AG04449 (cell line): Measurements from ENCODE around the gene OXCT2.
A peak's percentile ranks its signal among the peaks of the same experiment; 100 is the strongest.
"Not testable (repeated sequence)": the region's sequence is repeated elsewhere in the genome, so short reads cannot be mapped to it uniquely, and the experiment has no call there.

ENCODE experiments used
- CTCF ChIA-PET: fragments of 350-600 bp; formaldehyde crosslinking; extraction: SDS; loops from one replicate; lab custom pipeline; 2021; ENCODE audit warnings: antibody characterized with exemption; lab: Yijun Ruan, JAX
- POLR2A ChIA-PET: fragments of 400-600, 350-600 bp; formaldehyde crosslinking; extraction: SDS; loops from one replicate; lab custom pipeline; 2020; ENCODE audit warnings: antibody characterized with exemption, inconsistent platforms; lab: Yijun Ruan, JAX
- DNase-seq: peaks from one replicate; pipeline ENCODE4 v3.0.0-alpha.2; 2010; ENCODE audit warnings: low read depth, low spot score
- H3K4me3 ChIP-seq: 2 replicates; pipeline ENCODE4 v1.5.1; 2011; ENCODE audit warnings: low read depth, mild to moderate bottlenecking, control low read depth, low read length
- CTCF ChIP-seq: IDR thresholded peaks from one replicate; pipeline ENCODE4 v1.5.1; 2011; ENCODE audit warnings: mild to moderate bottlenecking, moderate library complexity, low read length, control low read depth, inconsistent platforms; ENCODE audit not compliant: insufficient read depth; ENCODE audit errors: missing control alignments

OXCT2 gene

GRCh38 chr1:39771022-39771532 is at the start of gene OXCT2:
Gene OXCT2 (minus strand): TSS chr1:39771348. CDS start chr1:39771255, 93 bp downstream.
- CTCF ChIA-PET, POLR2A ChIA-PET, DNase-seq: not testable (repeated sequence)
- H3K4me3 ChIP-seq: peak within 1 kb of the TSS; percentile 48

DNA sequence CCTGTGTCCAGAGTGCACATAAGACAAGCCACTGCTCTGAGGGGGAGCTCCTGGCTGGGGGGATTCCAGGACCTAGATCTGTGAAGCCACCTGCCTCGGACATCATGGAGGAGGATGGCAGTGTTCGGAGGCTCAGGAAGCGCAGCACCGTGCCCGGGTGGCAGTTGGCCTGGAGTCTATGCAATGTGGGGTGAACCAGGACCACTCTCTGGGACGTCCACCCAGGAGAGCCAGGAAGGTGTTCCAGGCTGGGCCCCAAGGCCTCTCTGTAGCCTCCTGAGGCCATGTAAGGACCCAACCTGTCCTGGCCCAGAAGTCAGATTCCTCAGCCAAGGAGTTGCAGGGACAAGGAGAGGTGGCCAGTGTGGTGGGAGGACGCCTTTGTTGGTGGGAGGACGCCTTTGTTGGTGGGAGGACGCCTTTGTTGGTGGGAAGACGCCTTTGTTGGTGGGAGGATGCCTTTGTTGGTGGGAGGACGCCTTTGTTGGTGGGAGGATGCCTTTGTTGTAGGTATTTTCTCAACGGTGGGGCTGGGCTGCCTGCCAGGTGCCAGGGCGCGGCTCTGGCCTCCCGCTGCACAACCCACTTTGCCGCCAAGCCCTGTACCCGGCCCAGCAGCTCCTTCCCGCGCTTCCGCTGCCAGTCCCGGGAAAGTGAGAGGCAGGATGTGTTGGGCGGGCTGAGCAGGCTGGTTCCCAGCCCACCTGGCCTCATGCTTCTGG is 48.1 kb upstream of the OXCT2 start:
- TF ChIP-seq CTCF: no peak
- ChIA-PET CTCF (interaction anchor here (0.8 to 16.9 kb wide), 14 partner anchors 9 to 216 kb away, joined by 3 to 206 read pairs (median 6); partner anchors contain the start of gene MYCL), POLR2A (no interaction called here)
- DNase-seq: no peak
- no peak overlapping the region for H3K4me3 ChIP-seq

DNA sequence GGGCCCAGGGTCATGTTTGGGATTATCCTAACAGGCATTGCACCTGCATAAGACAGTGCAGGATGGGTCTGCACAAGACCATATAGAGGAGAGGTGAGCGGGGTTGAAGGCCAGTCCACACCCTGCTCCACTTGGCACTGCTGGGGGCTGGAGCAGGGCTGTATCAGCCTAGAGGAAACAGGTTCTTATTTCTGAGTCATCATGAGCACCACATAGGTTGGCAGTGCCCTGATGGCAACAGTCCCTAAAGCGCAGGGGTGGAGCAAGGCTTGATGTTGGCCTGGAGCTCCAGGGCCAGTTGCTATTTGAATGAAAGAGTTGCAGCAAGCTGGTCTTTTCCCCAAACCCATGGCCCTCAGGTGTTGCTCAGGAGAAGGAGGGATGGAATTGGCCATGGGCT is 47.3 kb upstream of the OXCT2 start:
- DNase-seq: no peak
- CTCF ChIA-PET: interaction anchor here (0.7 to 16.9 kb wide), 15 partner anchors 9 to 216 kb away, joined by 3 to 206 read pairs (median 12); partner anchors contain the start of gene MYCL
- H3K4me3 ChIP-seq: no peak overlapping the region
- TF ChIP-seq CTCF: no peak
- POLR2A ChIA-PET: no interaction called here

DNA sequence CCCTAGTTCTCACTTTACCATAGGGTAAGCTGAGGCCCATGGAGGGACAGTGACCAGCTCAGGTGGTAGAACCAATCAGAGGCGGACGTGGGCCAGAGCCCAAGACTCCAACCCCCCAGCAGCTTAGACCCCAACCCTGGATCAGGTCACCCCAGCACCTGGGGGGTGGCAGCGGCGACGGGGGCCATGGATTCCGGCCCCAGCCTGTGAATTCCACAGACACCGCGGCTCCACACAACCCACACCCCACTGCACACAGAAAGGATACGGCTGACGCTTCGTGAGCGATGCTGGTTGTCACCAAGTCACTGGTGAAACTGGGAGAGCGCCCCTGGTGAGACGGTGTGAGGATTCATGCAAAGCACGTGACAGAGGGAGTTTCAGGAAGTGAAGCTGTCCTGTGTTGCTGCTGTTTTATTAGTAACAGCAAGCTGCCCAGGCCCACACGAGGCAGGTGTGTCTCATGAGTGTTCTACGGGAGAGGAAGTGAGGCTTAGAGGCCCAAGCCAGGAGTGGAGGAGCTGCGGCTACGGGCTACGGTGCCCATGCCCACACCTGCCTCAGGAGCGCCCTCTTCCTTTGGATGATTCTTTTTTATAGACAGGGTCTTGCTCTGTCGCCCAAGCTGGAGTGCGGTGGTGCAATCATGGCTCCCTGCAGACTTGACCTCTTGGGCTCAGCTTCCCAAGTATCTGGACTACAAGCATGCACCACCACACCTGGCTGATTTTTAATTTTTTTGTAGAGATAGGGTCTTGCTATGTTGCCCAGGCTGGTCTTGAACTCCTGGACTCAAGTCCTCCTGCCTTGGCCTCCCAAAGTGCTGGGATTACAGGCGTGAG is 46.2 kb upstream of the OXCT2 start:
- DNase-seq, POLR2A ChIA-PET: not testable (repeated sequence)
- CTCF ChIA-PET: interaction anchor here (0.7 to 16.9 kb wide), 23 partner anchors 11 to 215 kb away, joined by 3 to 206 read pairs (median 5); partner anchors contain the start of gene MYCL

DNA sequence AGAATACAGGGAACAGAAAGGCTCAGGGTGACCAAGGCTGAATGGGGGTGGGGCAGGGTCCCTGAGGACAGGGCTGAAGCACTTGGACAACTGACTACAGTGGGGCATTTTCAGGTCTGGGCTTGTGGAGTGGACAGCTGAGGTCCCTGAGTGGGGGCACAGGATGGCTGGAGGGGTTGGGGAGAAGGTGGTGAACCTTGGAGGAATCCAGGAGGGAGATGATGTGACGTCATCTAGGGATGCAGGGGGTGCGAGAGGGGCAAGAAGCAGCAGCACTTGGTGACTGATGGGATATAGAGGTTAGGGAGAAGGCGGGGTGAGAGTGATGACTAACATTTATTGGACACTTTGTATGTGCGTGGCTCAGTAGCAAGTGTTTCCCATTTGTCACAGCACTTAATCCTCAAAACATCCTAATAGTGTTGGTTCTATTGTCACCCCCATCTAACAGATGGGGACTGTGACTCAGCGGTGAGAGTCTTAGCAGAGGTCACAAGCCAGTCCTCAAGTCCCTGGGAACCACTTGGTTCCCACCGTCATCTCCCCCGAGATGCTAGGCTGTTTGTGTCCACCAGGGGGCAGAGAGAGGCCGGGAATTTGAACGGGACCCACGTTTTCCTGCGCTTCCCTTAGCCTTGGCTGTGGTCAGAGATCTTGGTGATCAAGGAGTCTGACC is 45.4 kb upstream of the OXCT2 start:
- TF ChIP-seq CTCF: peak; percentile 81
- DNase-seq: peak; percentile 49
- CTCF ChIA-PET: interaction anchor here (0.6 to 16.9 kb wide), 31 partner anchors 10 to 215 kb away, joined by 3 to 206 read pairs (median 5); partner anchors contain the start of gene MYCL
- no peak overlapping the region for H3K4me3 ChIP-seq
- POLR2A ChIA-PET: no interaction called here

More for the DNA sequence above, 46.2 kb upstream of the OXCT2 start:
- not testable (repeated sequence) for H3K4me3 ChIP-seq

DNA sequence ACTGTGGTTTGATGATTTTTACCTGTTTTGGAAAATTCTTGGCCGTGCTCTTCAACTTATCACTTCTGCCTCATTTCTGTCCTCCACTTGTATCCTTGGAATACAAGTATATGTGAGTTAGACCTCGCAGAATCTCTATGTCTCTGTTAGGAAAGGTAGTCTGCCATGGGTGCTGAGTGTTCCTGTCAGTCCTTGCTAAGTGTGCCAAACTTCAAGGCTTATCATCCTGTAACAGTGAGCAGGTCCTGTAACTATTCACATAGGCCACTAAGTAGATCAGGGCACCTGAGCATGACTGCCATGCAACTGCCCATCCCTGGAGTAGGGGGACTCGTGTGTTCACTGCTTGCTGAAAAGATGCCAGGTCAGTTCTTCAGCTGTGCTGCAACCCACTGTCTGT is 41.8 kb upstream of the OXCT2 start:
- H3K4me3 ChIP-seq: no peak overlapping the region
- ChIA-PET CTCF (interaction anchor here (6.0 to 16.9 kb wide), 3 partner anchors 12 to 160 kb away, joined by 41 to 206 read pairs (median 191); partner anchors contain the start of gene MYCL), POLR2A (no interaction called here)
- TF ChIP-seq CTCF: no peak
- no peak for DNase-seq
